HepG2 (cell line): Measurements from ENCODE around the gene ABCF1. TPM values are rescaled to one million over a fixed set of nuclear protein-coding genes. Genes with fewer than 3 reads are reported as not detected.
A peak's percentile ranks its signal among the peaks of the same experiment; 100 is the strongest.

Experiments used
- CEBPG ChIP-seq: IDR thresholded peaks from 2 replicates; pipeline ENCODE4 v1.6.1; 2016
- DNMT3B ChIP-seq: conservative IDR thresholded peaks from 2 replicates; pipeline ENCODE4 v1.6.1; 2016; ENCODE audit warnings: missing biosample characterization, control low read depth
- HOXA7 ChIP-seq: sonication (generic); formaldehyde crosslinking; IDR thresholded peaks from 2 replicates; pipeline ENCODE4 v1.8.1; 2022; ENCODE audit warnings: mild to moderate bottlenecking, missing genetic modification reagents, moderate library complexity
- KDM5A ChIP-seq: fragments of 200-600 bp; sonication (generic); IDR thresholded peaks from 2 replicates; pipeline ENCODE4 v1.7.0; 2018; ENCODE audit warnings: antibody characterized with exemption, mild to moderate bottlenecking, low read length, borderline replicate concordance
- MXD3 ChIP-seq: IDR thresholded peaks from 2 replicates; pipeline ENCODE4 v1.6.1; 2016; ENCODE audit warnings: mild to moderate bottlenecking, missing biosample characterization, missing genetic modification reagents
- NFIB ChIP-seq: sonication (generic); formaldehyde crosslinking; IDR thresholded peaks from 2 replicates; pipeline ENCODE4 v1.9.0; 2021; ENCODE audit warnings: missing genetic modification reagents, mild to moderate bottlenecking, borderline replicate concordance
- NPAS2 ChIP-seq: sonication (generic); formaldehyde crosslinking; IDR thresholded peaks from 2 replicates; pipeline ENCODE4 v1.8.0; 2022; ENCODE audit warnings: mild to moderate bottlenecking, missing genetic modification reagents, borderline replicate concordance
- NR2F2 ChIP-seq: IDR thresholded peaks from 2 replicates; pipeline ENCODE4 v1.6.1; 2012; ENCODE audit warnings: low read depth, inconsistent platforms, borderline replicate concordance
- NR3C1 ChIP-seq: sonication (generic); formaldehyde crosslinking; IDR thresholded peaks from 2 replicates; pipeline ENCODE4 v1.4.0; 2020; ENCODE audit warnings: missing genetic modification reagents
- PBX2 ChIP-seq: IDR thresholded peaks from 2 replicates; pipeline ENCODE4 v1.6.1; 2016; ENCODE audit warnings: control low read depth
- PHF20 ChIP-seq: sonication (generic); formaldehyde crosslinking; IDR thresholded peaks from 2 replicates; pipeline ENCODE4 v1.5.0; 2020; ENCODE audit warnings: mild to moderate bottlenecking, missing genetic modification reagents
- RARA ChIP-seq: IDR thresholded peaks from 2 replicates; pipeline ENCODE4 v1.6.1; 2016; ENCODE audit warnings: missing genetic modification reagents, missing compliant biosample characterization
- RBM22 ChIP-seq: fragments of 200-400 bp; formaldehyde crosslinking; optimal IDR thresholded peaks from 2 replicates; pipeline ENCODE3; 2017; ENCODE audit warnings: mild to moderate bottlenecking, low read length, moderate library complexity
- SMAD9 ChIP-seq: sonication (generic); formaldehyde crosslinking; IDR thresholded peaks from 2 replicates; pipeline ENCODE4 v1.5.1; 2020; ENCODE audit warnings: mild to moderate bottlenecking, missing genetic modification reagents
- SOX13 ChIP-seq, 3 experiments: fragments of 450-650 bp in 1 of 3; sonication (generic) in 1 of 3; formaldehyde crosslinking in 1 of 3; IDR thresholded peaks in 2 of 3; conservative IDR thresholded peaks in 1 of 3; 2 replicates each; pipeline versions ENCODE4 v1.5.0 to v1.6.1; 2016 to 2020; ENCODE audit warnings: antibody characterized with exemption in 1 of 3, mild to moderate bottlenecking in 1 of 3, missing compliant biosample characterization in 1 of 3, missing genetic modification reagents in 1 of 3, moderate library complexity in 1 of 3
- TBX2 ChIP-seq: sonication (generic); formaldehyde crosslinking; IDR thresholded peaks from 2 replicates; pipeline ENCODE4 v1.5.0; 2020; ENCODE audit warnings: missing genetic modification reagents, mild to moderate bottlenecking, borderline replicate concordance
- TSC22D2 ChIP-seq: sonication (generic); formaldehyde crosslinking; IDR thresholded peaks from 2 replicates; pipeline ENCODE4 v1.5.1; 2020; ENCODE audit warnings: missing genetic modification reagents, mild to moderate bottlenecking, borderline replicate concordance
- ZFP41 ChIP-seq: sonication (generic); formaldehyde crosslinking; IDR thresholded peaks from 2 replicates; pipeline ENCODE4 v1.4.0; 2020; ENCODE audit warnings: mild to moderate bottlenecking, missing genetic modification reagents, borderline replicate concordance
- ZNF224 ChIP-seq: sonication (generic); formaldehyde crosslinking; IDR thresholded peaks from 2 replicates; pipeline ENCODE4 v1.5.0; 2020; ENCODE audit warnings: mild to moderate bottlenecking, missing genetic modification reagents
- ZNF577 ChIP-seq: sonication (generic); formaldehyde crosslinking; IDR thresholded peaks from 2 replicates; pipeline ENCODE4 v1.4.0; 2020; ENCODE audit warnings: mild to moderate bottlenecking, low read depth, missing genetic modification reagents, borderline replicate concordance
- ZNF768 ChIP-seq: sonication (generic); formaldehyde crosslinking; IDR thresholded peaks from 2 replicates; pipeline ENCODE4 v1.4.0; 2020; ENCODE audit warnings: missing genetic modification reagents
- polyA plus RNA-seq, 8 experiments: library from polyadenylated mRNA; depleted of rRNA in 3 of 8; stranded (reverse) in 7 of 8; unstranded in 1 of 8; fragments of >200 nt; fragmentation: Illumina TruSeq in 4 of 8; extraction: Trizol in 4 of 8; gene quantifications; 2 replicates each; pipeline versions ENCODE4 v1.2.1 to v1.2.3, GENCODE V29; 2011 to 2016; ENCODE audit warnings: low read depth in 4 of 8, missing spikeins in 1 of 8, mixed read lengths in 1 of 8; ENCODE audit not compliant: insufficient read depth in 1 of 8
- total RNA-seq, 5 experiments: library from RNA; depleted of rRNA; stranded (reverse); fragments of >200 nt; fragmentation: Illumina TruSeq; extraction: Trizol; gene quantifications; 2 replicates each; pipeline ENCODE4 v1.2.3, GENCODE V29; 2016; ENCODE audit warnings: low read depth in 1 of 5
- TF ChIP-seq, protein P1 (sequence below): sonication (generic); formaldehyde crosslinking; conservative IDR thresholded peaks from 2 replicates; pipeline ENCODE4 v1.8.0; 2022; ENCODE audit warnings: mild to moderate bottlenecking, moderate library complexity, missing genetic modification reagents
- TF ChIP-seq, protein P2 (sequence below): sonication (generic); formaldehyde crosslinking; IDR thresholded peaks from 2 replicates; pipeline ENCODE4 v1.8.0; 2023; ENCODE audit warnings: mild to moderate bottlenecking, missing genetic modification reagents
- TF ChIP-seq, protein P3 (sequence below): IDR thresholded peaks from 2 replicates; pipeline ENCODE4 v1.6.1; 2016; ENCODE audit warnings: missing biosample characterization, missing genetic modification reagents, low read depth

ABCF1 gene
- total and polyA plus RNA-seq, 2 of the 13 experiments (the other 11 are each of a cell fraction or from before 2014, with no cell fraction given), result 25.4 to 98.9 TPM

DNA sequence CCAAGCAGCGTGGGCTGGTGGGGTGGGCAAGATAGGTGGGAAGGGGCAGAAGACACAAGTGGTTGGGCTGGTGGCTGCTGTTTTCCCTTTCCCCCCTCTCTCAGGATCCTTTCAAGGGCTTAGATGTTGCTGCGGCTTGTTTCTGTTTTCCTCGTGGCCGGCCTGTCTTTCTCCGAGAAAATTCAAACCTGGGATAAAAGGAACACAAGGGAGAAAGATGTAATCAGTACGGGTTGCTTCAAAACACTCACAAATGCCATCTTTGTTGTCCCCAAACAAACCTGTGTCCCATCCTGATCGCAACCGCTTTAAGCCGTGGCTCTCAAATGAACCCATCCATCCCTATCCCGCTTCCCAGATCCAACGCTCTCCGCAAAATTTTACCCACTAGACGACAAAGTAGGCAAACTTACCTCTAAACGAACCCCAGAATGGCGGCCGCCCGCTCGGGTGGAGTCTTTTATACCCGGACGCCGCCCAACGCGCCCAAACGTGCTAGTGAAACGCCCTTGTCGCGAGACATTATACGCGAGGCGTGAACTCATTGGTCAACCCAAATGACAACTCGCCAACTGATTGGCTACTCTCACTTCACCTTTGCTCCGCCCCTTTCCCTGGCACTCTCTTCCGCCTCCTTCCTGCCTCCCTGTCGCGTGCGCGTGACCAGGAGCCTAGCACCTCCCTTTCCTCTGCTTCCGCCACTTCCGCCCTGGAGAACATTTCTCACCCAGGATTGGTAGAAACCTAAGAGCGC is 45.7 kb downstream of the ABCF1 start, which contains the start of gene PPP1R10 (continued):
- TF ChIP-seq, protein P1, sequence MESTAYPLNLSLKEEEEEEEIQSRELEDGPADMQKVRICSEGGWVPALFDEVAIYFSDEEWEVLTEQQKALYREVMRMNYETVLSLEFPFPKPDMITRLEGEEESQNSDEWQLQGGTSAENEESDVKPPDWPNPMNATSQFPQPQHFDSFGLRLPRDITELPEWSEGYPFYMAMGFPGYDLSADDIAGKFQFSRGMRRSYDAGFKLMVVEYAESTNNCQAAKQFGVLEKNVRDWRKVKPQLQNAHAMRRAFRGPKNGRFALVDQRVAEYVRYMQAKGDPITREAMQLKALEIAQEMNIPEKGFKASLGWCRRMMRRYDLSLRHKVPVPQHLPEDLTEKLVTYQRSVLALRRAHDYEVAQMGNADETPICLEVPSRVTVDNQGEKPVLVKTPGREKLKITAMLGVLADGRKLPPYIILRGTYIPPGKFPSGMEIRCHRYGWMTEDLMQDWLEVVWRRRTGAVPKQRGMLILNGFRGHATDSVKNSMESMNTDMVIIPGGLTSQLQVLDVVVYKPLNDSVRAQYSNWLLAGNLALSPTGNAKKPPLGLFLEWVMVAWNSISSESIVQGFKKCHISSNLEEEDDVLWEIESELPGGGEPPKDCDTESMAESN (CRISPR knock-in tag), result no peak; the same call in 1 of the 2 replicates
- TF ChIP-seq RARA (CRISPR knock-in tag) (peak; percentile 48; the same call in 1 of the 2 replicates), NR3C1 (CRISPR knock-in tag) (no peak), NPAS2 (CRISPR knock-in tag) (no peak), PBX2 (CRISPR knock-in tag) (no peak), ZNF224 (CRISPR knock-in tag) (peak; percentile 52; the same call in 1 of the 2 replicates), ZNF577 (CRISPR knock-in tag) (no peak), NFIB (CRISPR knock-in tag) (no peak), TSC22D2 (CRISPR knock-in tag) (no peak), NR2F2 (no peak), KDM5A (no peak), RBM22 (peak; percentile 98), MXD3 (CRISPR knock-in tag) (peak; percentile 21), ZFP41 (CRISPR knock-in tag) (no peak), ZNF768 (no peak), TBX2 (CRISPR knock-in tag) (peak; percentile 97), HOXA7 (no peak), CEBPG (CRISPR knock-in tag) (peak; percentile 41; the same call in 1 of the 2 replicates), SOX13 (IDR thresholded peaks at IDR 0.05) (peak; percentile 38), SOX13 (CRISPR knock-in tag; conservative IDR thresholded peaks at IDR 0.05 in 1 of 2, IDR thresholded peaks at IDR 0.05 in 1 of 2) (peak; percentile 57 to 98; a peak in 3 of 4 replicates), PHF20 (CRISPR knock-in tag) (no peak; the same call in 1 of the 2 replicates), SMAD9 (CRISPR knock-in tag) (peak; percentile 77; the same call in 1 of the 2 replicates), DNMT3B (peak; percentile 90; the same call in 1 of the 2 replicates)
- TF ChIP-seq, protein P2, sequence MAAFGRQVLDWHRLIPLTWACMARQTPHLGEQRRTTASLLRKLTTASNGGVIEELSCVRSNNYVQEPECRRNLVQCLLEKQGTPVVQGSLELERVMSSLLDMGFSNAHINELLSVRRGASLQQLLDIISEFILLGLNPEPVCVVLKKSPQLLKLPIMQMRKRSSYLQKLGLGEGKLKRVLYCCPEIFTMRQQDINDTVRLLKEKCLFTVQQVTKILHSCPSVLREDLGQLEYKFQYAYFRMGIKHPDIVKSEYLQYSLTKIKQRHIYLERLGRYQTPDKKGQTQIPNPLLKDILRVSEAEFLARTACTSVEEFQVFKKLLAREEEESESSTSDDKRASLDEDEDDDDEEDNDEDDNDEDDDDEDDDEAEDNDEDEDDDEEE, result no peak
- TF ChIP-seq, protein P3, sequence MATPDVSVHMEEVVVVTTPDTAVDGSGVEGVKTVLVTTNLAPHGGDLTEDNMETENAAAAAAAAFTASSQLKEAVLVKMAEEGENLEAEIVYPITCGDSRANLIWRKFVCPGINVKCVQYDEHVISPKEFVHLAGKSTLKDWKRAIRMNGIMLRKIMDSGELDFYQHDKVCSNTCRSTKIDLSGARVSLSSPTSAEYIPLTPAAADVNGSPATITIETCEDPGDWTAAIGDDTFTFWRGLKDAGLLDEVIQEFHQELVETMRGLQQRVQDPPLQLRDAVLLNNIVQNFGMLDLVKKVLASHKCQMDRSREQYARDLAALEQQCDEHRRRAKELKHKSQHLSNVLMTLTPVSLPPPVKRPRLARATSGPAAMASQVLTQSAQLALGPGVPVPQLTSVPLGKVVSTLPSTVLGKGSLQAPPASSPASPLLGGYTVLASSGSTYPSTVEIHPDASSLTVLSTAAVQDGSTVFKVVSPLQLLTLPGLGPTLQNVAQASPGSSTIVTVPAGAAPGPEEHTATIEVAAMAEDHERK, result peak; percentile 82; the same call in 1 of the 2 replicates
